Sigmoid colon (tissue), 4 donors: ENCODE data around the gene SLC39A11.

ENCODE experiments used
- CTCF ChIP-seq, 4 experiments: fragments of 450-650 bp in 3 of 4; fragments of 200-600 bp in 1 of 4; IDR thresholded peaks; one replicate each; pipeline ENCODE4 v1.5.1; 2016 to 2019; ENCODE audit warnings: antibody characterized with exemption in 4 of 4, mild to moderate bottlenecking in 3 of 4, moderate library complexity in 2 of 4
- EP300 ChIP-seq, 4 donors: sonication (generic); formaldehyde crosslinking; IDR thresholded peaks; one replicate each; pipeline ENCODE4 v1.6.1; 2017; ENCODE audit warnings: antibody characterized with exemption in 4 of 4
- POLR2A ChIP-seq, 2 donors: fragments of 450-650 bp; IDR thresholded peaks; one replicate each; pipeline ENCODE4 v1.6.1; 2016; ENCODE audit warnings: antibody characterized with exemption in 2 of 2, mild to moderate bottlenecking in 2 of 2, moderate library complexity in 2 of 2
- POLR2AphosphoS5 ChIP-seq, 4 donors: sonication (generic); formaldehyde crosslinking; IDR thresholded peaks; one replicate each; pipeline ENCODE4 v1.6.1; 2017; ENCODE audit warnings: antibody characterized with exemption in 4 of 4

- TF ChIP-seq CTCF (IDR thresholded peaks at IDR 0.05) = no peak
- no peak for TF ChIP-seq POLR2A (IDR thresholded peaks at IDR 0.05)
- TF ChIP-seq POLR2AphosphoS5 (IDR thresholded peaks at IDR 0.05) = no peak
- TF ChIP-seq EP300 (IDR thresholded peaks at IDR 0.05) = no peak
These were observed 165.3 kb downstream of the SLC39A11 start for GRCh38 chr17:72927146-72927545.
